Dermis microvascular lymphatic vessel endothelial cell (primary cell): ENCODE measurements around the gene BRI3. TPM values are rescaled to one million over a fixed set of nuclear protein-coding genes. Genes with fewer than 3 reads are reported as not detected.

Experiments
- total RNA-seq: library from RNA; depleted of rRNA; stranded (reverse); fragments of >200 nt; gene quantifications from 2 replicates; pipeline ENCODE4 v1.2.1, GENCODE V29; 2014

Gene BRI3
- total RNA-seq, 1 donor from 2014 or later = 42.0 TPM

Other genes with a start within 250 kb of the BRI3 start
- 6.3 and 8.6 TPM in 2 replicates for gene LMTK2, start 174.8 kb upstream of the BRI3 start, total RNA-seq
- gene BHLHA15, start 70.2 kb upstream of the BRI3 start, total RNA-seq = 0.51 TPM in 2 replicates
- gene TECPR1, start 29.5 kb upstream of the BRI3 start, total RNA-seq = 63.3 and 63.7 TPM in 2 replicates
- 0.25 and 0.26 TPM in 2 replicates for gene BAIAP2L1, start 119.4 kb downstream of the BRI3 start, total RNA-seq